ENCODE results near the gene MORN4. TPM values are rescaled to one million over a fixed set of nuclear protein-coding genes. Genes with fewer than 3 reads are reported as not detected.
"Not testable (repeated sequence)": the region's sequence is repeated elsewhere in the genome, so short reads cannot be mapped to it uniquely, and the experiment has no call there.

Gene MORN4
- total RNA-seq, 1 donor: 3.5 TPM

GRCh38 chr10:97576487-97576886 is 56.8 kb downstream of the MORN4 start:
- not testable (repeated sequence) for DNase-seq (ENCODE audit: low read depth in 2 of 3, low spot score in 2 of 3)

GRCh38 chr10:97575127-97575668 is 58.1 kb downstream of the MORN4 start:
- DNase-seq (ENCODE audit: low read depth in 2 of 3, low spot score in 2 of 3): no peak

GRCh38 chr10:97574374-97575126 is 58.8 kb downstream of the MORN4 start:
- DNase-seq (ENCODE audit: low read depth in 2 of 3, low spot score in 2 of 3): peak in 2 of 3 donors; percentile 46 to 69

- DNase-seq (ENCODE audit: low read depth in 2 of 3, low spot score in 2 of 3): no peak
Observed at GRCh38 chr10:97573672-97574071, 59.6 kb downstream of the MORN4 start.

GRCh38 chr10:97573021-97573420 is 60.3 kb downstream of the MORN4 start:
- no peak for DNase-seq (ENCODE audit: low read depth in 2 of 3, low spot score in 2 of 3)

- DNase-seq (ENCODE audit: low read depth in 2 of 3, low spot score in 2 of 3): peak in 2 of 3 donors; percentile 67 to 75
Observed at GRCh38 chr10:97572214-97572989, 60.9 kb downstream of the MORN4 start, which contains the start of gene ANKRD2. Gene ANKRD2 (plus strand): TSS chr10:97572779. CDS start chr10:97572789, 10 bp downstream.

GRCh38 chr10:97571622-97572021 is 61.7 kb downstream of the MORN4 start:
- no peak for DNase-seq (ENCODE audit: low read depth in 2 of 3, low spot score in 2 of 3)

GRCh38 chr10:97570789-97571471 is 62.4 kb downstream of the MORN4 start:
- no peak for DNase-seq (ENCODE audit: low read depth in 2 of 3, low spot score in 2 of 3)

GRCh38 chr10:97570146-97570788 is 63.0 kb downstream of the MORN4 start:
- no peak for DNase-seq (ENCODE audit: low read depth in 2 of 3, low spot score in 2 of 3)

GRCh38 chr10:97567891-97568290 is 65.4 kb downstream of the MORN4 start:
- no peak for DNase-seq (ENCODE audit: low read depth in 2 of 3, low spot score in 2 of 3)

GRCh38 chr10:97566336-97566996 is 66.8 kb downstream of the MORN4 start:
- no peak for DNase-seq (ENCODE audit: low read depth in 2 of 3, low spot score in 2 of 3)

GRCh38 chr10:97564776-97565175 is 68.5 kb downstream of the MORN4 start:
- no peak for DNase-seq (ENCODE audit: low read depth in 2 of 3, low spot score in 2 of 3)

Other genes with a start within 250 kb of the MORN4 start
- 42.3 TPM for gene RRP12, start 232.2 kb downstream of the MORN4 start, total RNA-seq
- gene PGAM1, start 207.3 kb downstream of the MORN4 start, total RNA-seq: 117 TPM
- gene EXOSC1, start 187.5 kb downstream of the MORN4 start, total RNA-seq: 33.7 TPM
- 52.5 TPM for gene ZDHHC16, start 187.3 kb downstream of the MORN4 start, total RNA-seq
- 71.1 TPM for gene MMS19, start 135.1 kb downstream of the MORN4 start, total RNA-seq
- 4.6 TPM for gene UBTD1, start 134.6 kb downstream of the MORN4 start, total RNA-seq
- gene ANKRD2, start 60.7 kb downstream of the MORN4 start, total RNA-seq: not detected
- not detected for gene HOGA1, start 49.1 kb downstream of the MORN4 start, total RNA-seq
- not detected for gene C10orf62, start 43.8 kb downstream of the MORN4 start, total RNA-seq
- gene PI4K2A, start 7.2 kb upstream of the MORN4 start, total RNA-seq: 6.5 TPM
- 8.9 TPM for gene AVPI1, start 53.7 kb upstream of the MORN4 start, total RNA-seq
- 22.9 TPM for gene MARVELD1, start 80.2 kb upstream of the MORN4 start, total RNA-seq
- gene ZFYVE27, start 103.6 kb upstream of the MORN4 start, total RNA-seq: 35.3 TPM
- 1.9 TPM for gene SFRP5, start 138.5 kb upstream of the MORN4 start, total RNA-seq
- gene GOLGA7B, start 216.3 kb upstream of the MORN4 start, total RNA-seq: under 0.01 TPM